Kidney epithelial cell (primary cell): ENCODE measurements around the gene BTF3. TPM values are rescaled to one million over a fixed set of nuclear protein-coding genes. Genes with fewer than 3 reads are reported as not detected.
"Not testable (repeated sequence)": the region's sequence is repeated elsewhere in the genome, so short reads cannot be mapped to it uniquely, and the experiment has no call there.

ENCODE experiments used
- DNase-seq: peaks from one replicate; pipeline ENCODE4 v3.0.0-alpha.2; 2010; ENCODE audit warnings: low read depth
- H3K27me3 ChIP-seq: 2 replicates; pipeline ENCODE4 v1.6.0; 2011; ENCODE audit warnings: low read length; ENCODE audit not compliant: control insufficient read depth, insufficient read depth
- H3K36me3 ChIP-seq: 2 replicates; pipeline ENCODE4 v1.5.1; 2011; ENCODE audit warnings: low read length; ENCODE audit not compliant: control insufficient read depth, insufficient read depth
- H3K4me3 ChIP-seq: 2 replicates; pipeline ENCODE4 v1.5.1; 2011; ENCODE audit warnings: low read depth, mild to moderate bottlenecking, control low read depth, low read length
- CTCF ChIP-seq: IDR thresholded peaks from 2 replicates; pipeline ENCODE4 v1.5.1; 2011; ENCODE audit warnings: mild to moderate bottlenecking, moderate library complexity, low read length, control low read depth, inconsistent platforms; ENCODE audit not compliant: insufficient read depth, poor library complexity, severe bottlenecking
- total RNA-seq: library from RNA; depleted of rRNA; stranded (reverse); fragments of >200 nt; gene quantifications from 2 replicates; pipeline ENCODE4 v1.2.3, GENCODE V29; 2015

The BTF3 gene
- total RNA-seq, 1 donor from 2014 or later = 708 TPM

GRCh38 chr5:73497497-73498056 is 665 bp upstream of the BTF3 start:
- no peak for DNase-seq
- no peak for TF ChIP-seq CTCF
- Histone ChIP-seq H3K27me3 (no peaks in the 10 kb centered on the region), H3K4me3 (peak overlapping the region; percentile 79), H3K36me3 (no peaks in the 10 kb centered on the region)

GRCh38 chr5:73499187-73499586 is 945 bp downstream of the BTF3 start:
- TF ChIP-seq CTCF = no peak
- no peak for DNase-seq
- no peaks in the 10 kb centered on the region for H3K27me3 ChIP-seq
- H3K4me3 ChIP-seq = peak overlapping the region; percentile 79
- no peaks in the 10 kb centered on the region for H3K36me3 ChIP-seq

GRCh38 chr5:73499756-73500155 is 1.5 kb downstream of the BTF3 start:
- DNase-seq = no peak
- TF ChIP-seq CTCF = no peak
- Histone ChIP-seq H3K27me3 (no peaks in the 10 kb centered on the region), H3K36me3 (no peaks in the 10 kb centered on the region), H3K4me3 (peak overlapping the region; percentile 79)

GRCh38 chr5:73501406-73501805 is 3.2 kb downstream of the BTF3 start:
- no peak for TF ChIP-seq CTCF
- Histone ChIP-seq H3K4me3 (no peak overlapping the region), H3K27me3 (no peaks in the 10 kb centered on the region), H3K36me3 (no peaks in the 10 kb centered on the region)
- no peak for DNase-seq

- Histone ChIP-seq H3K4me3 (no peak overlapping the region), H3K27me3 (no peaks in the 10 kb centered on the region), H3K36me3 (no peaks in the 10 kb centered on the region)
- DNase-seq = no peak
- no peak for TF ChIP-seq CTCF
These were observed 8.3 kb downstream of the BTF3 start for GRCh38 chr5:73506459-73506955.

- H3K27me3 ChIP-seq = no peaks in the 10 kb centered on the region
- H3K4me3 ChIP-seq = no peak overlapping the region
- no peaks in the 10 kb centered on the region for H3K36me3 ChIP-seq
- no peak for DNase-seq
- no peak for TF ChIP-seq CTCF
These were observed 8.8 kb downstream of the BTF3 start for GRCh38 chr5:73507062-73507461.

- not testable (repeated sequence) for DNase-seq, H3K36me3 ChIP-seq, H3K4me3 ChIP-seq, H3K27me3 ChIP-seq
These were observed 10.3 kb downstream of the BTF3 start for GRCh38 chr5:73508521-73508920.
